GM12878 (cell line): ENCODE results near the gene RASSF10. TPM values are rescaled to one million over a fixed set of nuclear protein-coding genes. Genes with fewer than 3 reads are reported as not detected.
A peak's percentile ranks its signal among the peaks of the same experiment; 100 is the strongest.

Experiments used
- ATAC-seq: fragments of 200-7000 bp; cut with Tn5 transposase; 3 replicates; pipeline ENCODE4 v1.9.1; 2020; ENCODE audit warnings: mild to moderate bottlenecking, moderate library complexity
- BruUV-seq: library from RNA; stranded (reverse); fragments of 400-500 nt; replicated peaks from 2 replicates; lab custom pipeline; 2021; lab: Mats Ljungman, UMichigan
- CTCF ChIA-PET: fragments of 300-600 bp; sonication (Branson Sonifier 250); formaldehyde crosslinking; extraction: SDS; loops from one replicate; lab custom pipeline; 2021; ENCODE audit warnings: inconsistent platforms; lab: Yijun Ruan, JAX
- POLR2A ChIA-PET: fragments of 350-600 bp; formaldehyde crosslinking; extraction: SDS; loops from one replicate; lab custom pipeline; 2021; ENCODE audit warnings: inconsistent platforms; lab: Charles Lee
- RAD21 ChIA-PET: fragments of 300-600 bp; sonication (Branson Sonifier 250); formaldehyde crosslinking; loops from one replicate; lab custom pipeline; 2023; ENCODE audit warnings: antibody characterized with exemption; ENCODE audit not compliant: unreplicated experiment; lab: Charles Lee
- SMC1A ChIA-PET: fragments of 300-600 bp; sonication (Branson Sonifier 250); formaldehyde crosslinking; loops from one replicate; lab custom pipeline; 2023; ENCODE audit not compliant: unreplicated experiment, uncharacterized antibody; lab: Charles Lee
- DNase-seq: peaks from one replicate; pipeline ENCODE4 v3.0.0-alpha.2; 2011; ENCODE audit warnings: low read depth, low spot score
- FAIRE-seq: peaks from 3 replicates; lab custom pipeline; 2011; peaks lifted over from hg19 to GRCh38; lab: Jason Lieb, UNC
- H2AFZ ChIP-seq: 2 replicates; pipeline ENCODE4 v1.6.0; 2011; ENCODE audit warnings: low read depth, low read length, control low read depth; ENCODE audit not compliant: control insufficient read depth
- H3K27ac ChIP-seq: 2 replicates; pipeline ENCODE4 v1.5.1; 2011; ENCODE audit warnings: control low read depth; ENCODE audit not compliant: control insufficient read depth, insufficient read depth
- H3K27me3 ChIP-seq, 2 experiments: replicated peaks in 1 of 2; 2 replicates each; pipeline versions ENCODE4 v1.6.0 to v1.6.1; 2011; ENCODE audit warnings: low read length in 1 of 2; ENCODE audit not compliant: control insufficient read depth in 2 of 2, insufficient read depth in 2 of 2
- H3K36me3 ChIP-seq, 2 experiments: 2 replicates each; pipeline ENCODE4 v1.5.1; 2011; ENCODE audit warnings: low read length in 1 of 2; ENCODE audit not compliant: control insufficient read depth in 2 of 2, insufficient read depth in 2 of 2
- H3K4me1 ChIP-seq: 2 replicates; pipeline ENCODE4 v1.6.1; 2011; ENCODE audit warnings: mild to moderate bottlenecking, low read length, moderate library complexity, mixed read lengths; ENCODE audit not compliant: control insufficient read depth, insufficient read depth
- H3K4me2 ChIP-seq: 2 replicates; pipeline ENCODE4 v1.6.0; 2011; ENCODE audit warnings: control low read depth; ENCODE audit not compliant: control insufficient read depth, insufficient read depth
- H3K4me3 ChIP-seq: fragments of 200-600 bp; sonication (generic); 2 replicates; pipeline ENCODE4 v1.5.1; 2016
- H3K79me2 ChIP-seq: 2 replicates; pipeline ENCODE4 v1.6.0; 2011; ENCODE audit warnings: low read length; ENCODE audit not compliant: control insufficient read depth, insufficient read depth
- H3K9ac ChIP-seq: 2 replicates; pipeline ENCODE4 v1.8.0; 2011; ENCODE audit warnings: low read length, control low read depth, mixed read lengths; ENCODE audit not compliant: control insufficient read depth, insufficient read depth
- H3K9me3 ChIP-seq: replicated peaks from 3 replicates; pipeline ENCODE4 v1.5.1; 2011; ENCODE audit warnings: mild to moderate bottlenecking, low read length; ENCODE audit not compliant: control insufficient read depth, insufficient read depth
- H4K20me1 ChIP-seq: 2 replicates; pipeline ENCODE4 v1.6.0; 2011; ENCODE audit not compliant: control insufficient read depth, insufficient read depth
- CBX5 ChIP-seq: sonication (generic); IDR thresholded peaks from 2 replicates; pipeline ENCODE4 v1.6.1; 2016; ENCODE audit warnings: low read depth, moderate library complexity, mild to moderate bottlenecking, inconsistent platforms
- ELK1 ChIP-seq: IDR thresholded peaks from 2 replicates; pipeline ENCODE4 v1.6.1; 2012; ENCODE audit warnings: low read depth, low read length, improper control_type of control experiment
- POLR2A ChIP-seq: IDR thresholded peaks from 2 replicates; pipeline ENCODE4 v1.6.1; 2011; ENCODE audit warnings: low read depth, mild to moderate bottlenecking, low read length
- POLR2AphosphoS5 ChIP-seq: IDR thresholded peaks from 2 replicates; pipeline ENCODE4 v1.6.1; 2011; ENCODE audit warnings: mild to moderate bottlenecking, low read length, inconsistent platforms
- REST ChIP-seq: IDR thresholded peaks from 2 replicates; pipeline ENCODE4 v1.6.1; 2012; ENCODE audit warnings: mild to moderate bottlenecking, low read depth, low read length
- SIN3A ChIP-seq: IDR thresholded peaks from 2 replicates; pipeline ENCODE4 v1.6.1; 2012; ENCODE audit warnings: low read depth, low read length, improper control_type of control experiment
- SMAD5 ChIP-seq: IDR thresholded peaks from 2 replicates; pipeline ENCODE4 v1.6.1; 2016; ENCODE audit warnings: antibody characterized with exemption, low read depth
- SP1 ChIP-seq: IDR thresholded peaks from one replicate; pipeline ENCODE4 v1.6.1; 2011; ENCODE audit warnings: low read depth, low read length
- STAT3 ChIP-seq: IDR thresholded peaks from 2 replicates; pipeline ENCODE4 v1.6.1; 2011; ENCODE audit warnings: low read depth, low read length, improper control_type of control experiment
- TARDBP ChIP-seq: IDR thresholded peaks from 2 replicates; pipeline ENCODE4 v1.6.1; 2016; ENCODE audit warnings: borderline replicate concordance
- YY1 ChIP-seq: IDR thresholded peaks from 2 replicates; pipeline ENCODE4 v1.6.1; 2011; ENCODE audit warnings: low read depth, mild to moderate bottlenecking, low read length
- ZBTB33 ChIP-seq: fragments of 450-650 bp; IDR thresholded peaks from 2 replicates; pipeline ENCODE4 v1.6.1; 2017; ENCODE audit warnings: mild to moderate bottlenecking
- ZNF24 ChIP-seq: fragments of 450-650 bp; IDR thresholded peaks from 2 replicates; pipeline ENCODE4 v1.6.1; 2017; ENCODE audit warnings: antibody characterized with exemption, mild to moderate bottlenecking
- WGBS: methylation state at CpG from one replicate; pipeline ENCODE4 v1.1.6; 2016; ENCODE audit warnings: low lambda C conversion rate; ENCODE audit not compliant: insufficient replicate concordance, insufficient coverage; ENCODE audit errors: missing lambda C conversion rate; 5-methylcytosine and 5-hydroxymethylcytosine counted together
- in situ Hi-C: fragments of 300-500 bp; cut with MboI; formaldehyde crosslinking; loops from 9 replicates; pipeline ENCODE4 v1.14.3; 2018; ENCODE audit warnings: mixed read lengths
- intact Hi-C: fragments of 100-400 bp; cut with micrococcal nuclease; formaldehyde crosslinking; loops from one replicate; pipeline ENCODE4 v1.14.2; 2022; ENCODE audit not compliant: unreplicated experiment
- polyA plus RNA-seq, 11 experiments: library from polyadenylated mRNA; depleted of rRNA in 4 of 11; unstranded in 6 of 11; stranded (reverse) in 5 of 11; fragments of >200 nt; fragmentation: Nextera tagmentation in 4 of 11; fragmentation: Illumina TruSeq in 1 of 11; extraction: Ambion mirVana in 4 of 11; extraction: Trizol in 1 of 11; gene quantifications; 1 replicate in 1 of 11; 2 replicates in 10 of 11; pipeline versions ENCODE4 v1.2.1 to v1.2.3, GENCODE V29; 2011 to 2016; ENCODE audit warnings: inconsistent platforms in 2 of 11, missing spikeins in 2 of 11, low read depth in 1 of 11
- total RNA-seq, 4 experiments: library from RNA; depleted of rRNA in 3 of 4; stranded (reverse); fragments of >200 nt in 3 of 4; fragmentation: Illumina TruSeq in 1 of 4; extraction: Trizol in 1 of 4; gene quantifications; 2 replicates each; pipeline versions ENCODE4 v1.2.1 to v1.2.3, GENCODE V29; 2013 to 2021

The RASSF10 gene
- total and polyA plus RNA-seq, 10 of the 15 experiments (the other 5 are each of a cell fraction or from before 2014, with no cell fraction given): 0.03 to 0.23 (median 0.09) TPM; not detected in 6

GRCh38 chr11:13000116-13000515 lies 9.0 kb upstream of the RASSF10 start:
- H2AFZ ChIP-seq: no peak overlapping the region
- ChIA-PET RAD21 (interaction anchor here (0.8 to 1.4 kb wide), 3 partner anchors 11 to 140 kb away, joined by 3 to 4 read pairs (median 3); no protein-coding TSS in a partner anchor), SMC1A (interaction anchor here (0.6 to 1.3 kb wide), 6 partner anchors 26 to 316 kb away, joined by 3 to 6 read pairs (median 4); no protein-coding TSS in a partner anchor), CTCF (interaction anchor here (1.2 to 2.1 kb wide), 4 partner anchors 9 to 114 kb away, joined by 4 to 8 read pairs (median 6); no protein-coding TSS in a partner anchor), POLR2A (no interaction called here)
- no peaks in the 10 kb centered on the region for H4K20me1 ChIP-seq
- no peak overlapping the region for H3K27ac ChIP-seq
- H3K9me3 ChIP-seq: no peaks in the 10 kb centered on the region
- H3K4me2 ChIP-seq: no peak overlapping the region
- WGBS: 29% methylated on average over 3 of the region's 3 CpGs
- intact Hi-C loops (no loop called here), in situ Hi-C loops (no loop called here)
- FAIRE-seq (no peak), ATAC-seq (peak; percentile 44), DNase-seq (no peak)
- H3K9ac ChIP-seq: no peak overlapping the region
- H3K4me1 ChIP-seq: no peaks in the 10 kb centered on the region
- no peaks in the 10 kb centered on the region for H3K27me3 ChIP-seq
- no peaks in the 10 kb centered on the region for H3K36me3 ChIP-seq
- H3K79me2 ChIP-seq: no peaks in the 10 kb centered on the region
- H3K4me3 ChIP-seq: no peak overlapping the region
- BruUV-seq: no TSS peak
- TF ChIP-seq TARDBP (no peak), ZBTB33 (no peak), STAT3 (no peak), POLR2AphosphoS5 (no peak), CBX5 (no peak), YY1 (no peak), ZNF24 (no peak), SMAD5 (no peak), POLR2A (no peak), SIN3A (no peak), ELK1 (no peak), SP1 (no peak), REST (no peak)
